Astrocyte (in vitro differentiated cells and primary cell): ENCODE data around the gene RUFY2.

ENCODE experiments used
- CTCF ChIP-seq: IDR thresholded peaks from 2 replicates; pipeline ENCODE4 v1.5.1; 2011; ENCODE audit warnings: low read depth, mild to moderate bottlenecking, inconsistent platforms, low read length, moderate library complexity; ENCODE audit not compliant: insufficient read depth
- EZH2 ChIP-seq: IDR thresholded peaks from 2 replicates; pipeline ENCODE4 v1.6.1; 2012; ENCODE audit warnings: mild to moderate bottlenecking, low read length, inconsistent platforms; ENCODE audit not compliant: insufficient read depth

GRCh38 chr10:68305854-68306253 is 101.2 kb downstream of the RUFY2 start:
- TF ChIP-seq CTCF, result no peak
- TF ChIP-seq EZH2, result no peak
